Tibial nerve (tissue), 4 donors: Measurements from ENCODE around the gene IFITM10. TPM values are rescaled to one million over a fixed set of nuclear protein-coding genes. Genes with fewer than 3 reads are reported as not detected.
A peak's percentile ranks its signal among the peaks of the same experiment; 100 is the strongest.

ENCODE experiments used
- DNase-seq, 2 donors: peaks; one replicate each; pipeline ENCODE4 v3.0.0-alpha.2; 2019; ENCODE audit warnings: low spot score in 2 of 2
- H3K27ac ChIP-seq, 4 donors: fragments of 200-600 bp; sonication (generic) in 3 of 4; one replicate each; pipeline ENCODE4 v1.5.1; 2017 to 2019; ENCODE audit warnings: mild to moderate bottlenecking in 1 of 4
- H3K27me3 ChIP-seq, 2 donors: fragments of 200-600 bp; sonication (generic) in 1 of 2; one replicate each; pipeline versions ENCODE4 v1.5.1 to v1.6.0; 2017 to 2019
- H3K36me3 ChIP-seq, 3 donors: fragments of 200-600 bp; sonication (generic); one replicate each; pipeline ENCODE4 v1.5.1; 2018 to 2019
- H3K4me1 ChIP-seq, 4 donors: fragments of 200-600 bp; sonication (generic) in 3 of 4; one replicate each; pipeline ENCODE4 v1.5.1; 2017 to 2019
- H3K4me3 ChIP-seq, 4 donors: fragments of 200-600 bp; sonication (generic) in 3 of 4; one replicate each; pipeline ENCODE4 v1.5.1; 2017 to 2019; ENCODE audit warnings: mild to moderate bottlenecking in 1 of 4, moderate library complexity in 1 of 4
- H3K9me3 ChIP-seq, 4 donors: fragments of 200-600 bp; sonication (generic) in 3 of 4; one replicate each; pipeline ENCODE4 v1.5.1; 2017 to 2019
- EP300 ChIP-seq, 2 donors: sonication (generic); formaldehyde crosslinking; IDR thresholded peaks; one replicate each; pipeline ENCODE4 v1.6.1; 2017; ENCODE audit warnings: antibody characterized with exemption in 2 of 2, mild to moderate bottlenecking in 1 of 2
- POLR2A ChIP-seq, 2 donors: fragments of 450-650 bp; IDR thresholded peaks; one replicate each; pipeline ENCODE4 v1.6.1; 2017; ENCODE audit warnings: antibody characterized with exemption in 2 of 2, mild to moderate bottlenecking in 2 of 2, moderate library complexity in 2 of 2
- WGBS, 2 donors: methylation state at CpG; one replicate each; pipeline ENCODE4 v1.1.5; 2018; 5-methylcytosine and 5-hydroxymethylcytosine counted together
- total RNA-seq, 4 donors: library from RNA; depleted of rRNA; stranded (reverse); fragments of >200 nt; gene quantifications; one replicate each; pipeline ENCODE4 v1.1.0, GENCODE V29; 2016
- TF ChIP-seq, protein P1 (sequence below), 5 experiments: fragments of 200-600 bp in 3 of 5; fragments of 450-650 bp in 2 of 5; sonication (generic) in 3 of 5; IDR thresholded peaks; one replicate each; pipeline ENCODE4 v1.5.1; 2016 to 2019; ENCODE audit warnings: antibody characterized with exemption in 5 of 5, mild to moderate bottlenecking in 3 of 5, moderate library complexity in 2 of 5

The IFITM10 gene
- total RNA-seq, 4 donors from 2014 or later, result 5.9 to 54.9 (median 13.8) TPM

DNA sequence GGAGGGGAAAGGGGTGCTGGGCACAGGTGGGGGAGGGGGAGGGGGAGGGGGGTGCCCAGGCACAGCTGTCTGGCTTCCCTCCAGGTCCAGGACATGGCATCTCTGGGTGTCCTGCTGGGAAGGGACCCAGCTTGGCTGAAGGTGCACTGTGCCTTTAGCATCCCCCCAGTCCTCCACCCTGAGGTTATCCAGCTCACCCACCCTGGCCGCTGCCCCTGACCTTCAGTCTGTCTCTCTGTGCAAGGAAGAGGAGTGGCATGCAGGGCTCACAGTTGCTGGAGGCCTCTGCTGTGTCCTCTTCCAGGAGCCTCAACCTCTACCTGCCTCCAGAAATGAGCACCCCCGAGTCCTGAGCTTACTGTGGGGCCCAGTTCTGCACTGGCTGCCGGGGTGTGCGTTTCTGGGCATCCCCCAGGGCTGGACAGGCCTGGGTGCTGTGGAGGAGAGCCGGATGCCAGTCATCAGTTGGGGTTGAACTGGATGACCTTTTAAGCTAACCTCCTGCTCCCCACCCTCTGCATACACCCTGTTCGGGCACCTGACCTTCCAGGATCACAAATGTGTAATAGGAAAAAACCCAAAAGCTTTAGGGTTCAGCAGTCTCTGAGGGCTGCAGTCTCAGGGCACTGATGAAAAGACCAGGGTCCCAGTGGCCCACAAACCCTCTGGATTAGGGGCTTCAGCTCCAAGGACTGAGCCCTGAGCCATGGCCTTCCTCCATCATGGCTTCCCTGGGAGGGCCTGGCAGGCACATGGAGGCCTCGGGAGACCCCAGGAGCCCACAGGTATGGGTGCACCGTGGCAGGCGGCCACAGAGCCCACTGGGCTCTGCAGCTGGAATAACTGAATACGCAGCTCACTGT, 23.0 kb upstream of the IFITM10 start:
- Histone ChIP-seq H3K36me3 (no peaks in the 10 kb centered on the region), H3K9me3 (peaks cover 0 to 13% (median 0%) of the 10 kb centered on the region in 4 donors), H3K27me3 (no peaks in the 10 kb centered on the region), H3K27ac (peak overlapping the region in 1 of 4 donors; percentile 62), H3K4me3 (no peak overlapping the region), H3K4me1 (peaks cover 0 to 24% (median 8%) of the 10 kb centered on the region in 4 donors)
- no peak for DNase-seq
- TF ChIP-seq, protein P1, sequence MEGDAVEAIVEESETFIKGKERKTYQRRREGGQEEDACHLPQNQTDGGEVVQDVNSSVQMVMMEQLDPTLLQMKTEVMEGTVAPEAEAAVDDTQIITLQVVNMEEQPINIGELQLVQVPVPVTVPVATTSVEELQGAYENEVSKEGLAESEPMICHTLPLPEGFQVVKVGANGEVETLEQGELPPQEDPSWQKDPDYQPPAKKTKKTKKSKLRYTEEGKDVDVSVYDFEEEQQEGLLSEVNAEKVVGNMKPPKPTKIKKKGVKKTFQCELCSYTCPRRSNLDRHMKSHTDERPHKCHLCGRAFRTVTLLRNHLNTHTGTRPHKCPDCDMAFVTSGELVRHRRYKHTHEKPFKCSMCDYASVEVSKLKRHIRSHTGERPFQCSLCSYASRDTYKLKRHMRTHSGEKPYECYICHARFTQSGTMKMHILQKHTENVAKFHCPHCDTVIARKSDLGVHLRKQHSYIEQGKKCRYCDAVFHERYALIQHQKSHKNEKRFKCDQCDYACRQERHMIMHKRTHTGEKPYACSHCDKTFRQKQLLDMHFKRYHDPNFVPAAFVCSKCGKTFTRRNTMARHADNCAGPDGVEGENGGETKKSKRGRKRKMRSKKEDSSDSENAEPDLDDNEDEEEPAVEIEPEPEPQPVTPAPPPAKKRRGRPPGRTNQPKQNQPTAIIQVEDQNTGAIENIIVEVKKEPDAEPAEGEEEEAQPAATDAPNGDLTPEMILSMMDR (IDR thresholded peaks at IDR 0.05), result no peak
- TF ChIP-seq POLR2A (IDR thresholded peaks at IDR 0.05) (no peak), EP300 (IDR thresholded peaks at IDR 0.05) (no peak)
- whole genome bisulfite sequencing, 2 donors, result 70 to 87% methylated on average over 6 to 7 of the region's 10 CpGs

DNA sequence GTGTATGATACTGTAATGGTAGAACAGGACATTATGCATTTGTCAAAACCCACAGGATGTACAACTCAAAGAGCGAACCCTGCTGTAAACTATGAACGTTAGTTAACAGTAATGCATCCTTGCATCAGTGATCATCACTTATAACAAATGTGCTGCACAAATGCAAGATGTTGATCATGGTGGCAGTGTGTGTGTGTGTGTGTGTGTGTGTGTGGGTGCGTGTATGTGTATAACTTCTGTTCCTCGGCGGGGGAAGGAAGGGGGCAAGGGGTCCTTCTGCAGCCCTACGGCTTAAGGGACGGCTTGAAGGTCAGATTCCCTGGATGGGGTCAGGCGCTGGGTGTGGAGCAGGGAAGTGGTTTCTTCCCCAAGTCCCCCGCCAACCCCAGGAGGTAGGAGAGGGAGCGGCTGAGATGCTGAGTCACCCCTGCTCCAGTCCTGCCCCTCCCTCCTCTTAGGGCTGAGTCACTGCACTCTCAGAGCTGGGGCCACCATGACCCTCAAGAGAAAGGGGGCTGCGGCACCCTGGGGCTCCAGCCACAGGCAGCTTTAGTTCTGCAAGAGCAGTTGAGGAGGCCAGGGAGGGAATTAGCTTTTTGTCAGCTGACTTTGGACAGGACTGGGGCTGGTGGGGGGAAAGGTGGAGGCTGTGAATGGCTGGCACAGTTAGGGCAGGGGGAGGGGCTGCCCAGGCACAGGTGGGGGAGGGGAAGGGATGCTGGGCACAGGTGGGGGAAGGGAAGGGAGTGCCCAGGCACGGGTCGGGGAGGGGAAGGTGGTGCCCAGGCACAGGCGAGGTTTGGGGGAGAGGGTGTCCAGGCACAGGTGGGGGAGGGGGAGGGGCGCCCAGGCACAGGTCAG, 22.1 kb upstream of the IFITM10 start:
- H3K27ac ChIP-seq, result peak overlapping the region in 2 of 4 donors; percentile 62 to 72
- no peaks in the 10 kb centered on the region for H3K27me3 ChIP-seq
- no peak overlapping the region for H3K4me3 ChIP-seq
- TF ChIP-seq POLR2A (IDR thresholded peaks at IDR 0.05) (no peak), EP300 (IDR thresholded peaks at IDR 0.05) (no peak)
- TF ChIP-seq, protein P1 (IDR thresholded peaks at IDR 0.05), result no peak
- peaks cover 0 to 21% (median 8%) of the 10 kb centered on the region in 4 donors for H3K4me1 ChIP-seq
- H3K9me3 ChIP-seq, result peaks cover 0 to 13% (median 0%) of the 10 kb centered on the region in 4 donors
- WGBS, 2 donors, result 20 to 25% methylated on average over 15 of the region's 15 CpGs
- DNase-seq, result peak in 1 of 2 donors; percentile 38
- no peaks in the 10 kb centered on the region for H3K36me3 ChIP-seq

- peak overlapping the region in 1 of 4 donors; percentile 72 for H3K27ac ChIP-seq
- no peak overlapping the region for H3K4me3 ChIP-seq
- no peaks in the 10 kb centered on the region for H3K27me3 ChIP-seq
- peaks cover 0 to 21% (median 8%) of the 10 kb centered on the region in 4 donors for H3K4me1 ChIP-seq
- no peak for TF ChIP-seq EP300 (IDR thresholded peaks at IDR 0.05)
- TF ChIP-seq, protein P1 (IDR thresholded peaks at IDR 0.05), result no peak
- no peak for TF ChIP-seq POLR2A (IDR thresholded peaks at IDR 0.05)
- 71 to 73% methylated on average over 6 of the region's 6 CpGs for WGBS, 2 donors
- DNase-seq, result no peak
- H3K36me3 ChIP-seq, result no peaks in the 10 kb centered on the region
- peaks cover 0 to 11% (median 0%) of the 10 kb centered on the region in 4 donors for H3K9me3 ChIP-seq
Measured at GRCh38 chr11:1771700-1772099, 21.3 kb upstream of the IFITM10 start.

DNA sequence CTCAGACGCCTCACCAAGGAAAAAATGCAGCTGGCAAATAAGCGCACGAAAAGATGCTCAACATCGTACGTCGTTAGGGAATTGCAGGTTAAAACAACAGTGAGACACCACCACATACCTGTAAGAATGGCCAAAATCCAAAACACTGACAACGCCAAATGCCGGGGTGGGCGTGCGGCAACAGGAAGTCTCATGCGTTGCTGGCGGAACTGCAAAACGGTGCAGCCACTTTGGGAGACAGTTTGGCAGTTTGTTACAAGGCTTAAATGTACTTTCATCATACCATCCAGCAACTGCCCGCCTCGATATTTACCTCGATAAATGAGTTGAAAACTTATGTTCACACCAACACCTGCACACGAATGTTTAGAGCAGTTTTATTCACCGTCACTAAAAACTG, 20.9 kb upstream of the IFITM10 start:
- Histone ChIP-seq H3K9me3 (peaks cover 0 to 7% (median 0%) of the 10 kb centered on the region in 4 donors), H3K27me3 (no peaks in the 10 kb centered on the region), H3K27ac (no peak overlapping the region), H3K4me1 (peaks cover 0 to 21% (median 8%) of the 10 kb centered on the region in 4 donors), H3K36me3 (no peaks in the 10 kb centered on the region), H3K4me3 (no peak overlapping the region)
- TF ChIP-seq, protein P1 (IDR thresholded peaks at IDR 0.05), result no peak
- 77 to 83% methylated on average over 18 of the region's 18 CpGs for WGBS, 2 donors
- no peak for DNase-seq
